ENCODE results near the gene CCNY. TPM values are rescaled to one million over a fixed set of nuclear protein-coding genes. Genes with fewer than 3 reads are reported as not detected.

Gene CCNY
- total and polyA plus RNA-seq, 12 donors: 26.0 to 99.4 (median 88.9) TPM

- Histone ChIP-seq H3K27ac (no peak overlapping the region), H3K27me3 (peaks cover 0 to 1% (median 0%) of the 10 kb centered on the region in 7 donors), H3K4me3 (no peak overlapping the region), H3K9me3 (no peaks in the 10 kb centered on the region), H3K4me1 (peaks cover 0 to 15% (median 11%) of the 10 kb centered on the region in 9 donors), H3K36me3 (peaks cover 0 to 55% (median 0%) of the 10 kb centered on the region in 9 donors)
- TF ChIP-seq, protein P1, sequence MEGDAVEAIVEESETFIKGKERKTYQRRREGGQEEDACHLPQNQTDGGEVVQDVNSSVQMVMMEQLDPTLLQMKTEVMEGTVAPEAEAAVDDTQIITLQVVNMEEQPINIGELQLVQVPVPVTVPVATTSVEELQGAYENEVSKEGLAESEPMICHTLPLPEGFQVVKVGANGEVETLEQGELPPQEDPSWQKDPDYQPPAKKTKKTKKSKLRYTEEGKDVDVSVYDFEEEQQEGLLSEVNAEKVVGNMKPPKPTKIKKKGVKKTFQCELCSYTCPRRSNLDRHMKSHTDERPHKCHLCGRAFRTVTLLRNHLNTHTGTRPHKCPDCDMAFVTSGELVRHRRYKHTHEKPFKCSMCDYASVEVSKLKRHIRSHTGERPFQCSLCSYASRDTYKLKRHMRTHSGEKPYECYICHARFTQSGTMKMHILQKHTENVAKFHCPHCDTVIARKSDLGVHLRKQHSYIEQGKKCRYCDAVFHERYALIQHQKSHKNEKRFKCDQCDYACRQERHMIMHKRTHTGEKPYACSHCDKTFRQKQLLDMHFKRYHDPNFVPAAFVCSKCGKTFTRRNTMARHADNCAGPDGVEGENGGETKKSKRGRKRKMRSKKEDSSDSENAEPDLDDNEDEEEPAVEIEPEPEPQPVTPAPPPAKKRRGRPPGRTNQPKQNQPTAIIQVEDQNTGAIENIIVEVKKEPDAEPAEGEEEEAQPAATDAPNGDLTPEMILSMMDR (IDR thresholded peaks at IDR 0.05): no peak
- DNase-seq (no peak), ATAC-seq (no peak)
- intact Hi-C loops (cut with DNase I): loop anchor here in 1 of 10 donors (10.0 kb wide), 1 partner anchor 461 kb away; no protein-coding TSS in a partner anchor
- 95 to 97% methylated on average over 9 of the region's 9 CpGs for WGBS, 2 donors
Measured at GRCh38 chr10:35575640-35576039, 239.3 kb downstream of the CCNY start.

DNA sequence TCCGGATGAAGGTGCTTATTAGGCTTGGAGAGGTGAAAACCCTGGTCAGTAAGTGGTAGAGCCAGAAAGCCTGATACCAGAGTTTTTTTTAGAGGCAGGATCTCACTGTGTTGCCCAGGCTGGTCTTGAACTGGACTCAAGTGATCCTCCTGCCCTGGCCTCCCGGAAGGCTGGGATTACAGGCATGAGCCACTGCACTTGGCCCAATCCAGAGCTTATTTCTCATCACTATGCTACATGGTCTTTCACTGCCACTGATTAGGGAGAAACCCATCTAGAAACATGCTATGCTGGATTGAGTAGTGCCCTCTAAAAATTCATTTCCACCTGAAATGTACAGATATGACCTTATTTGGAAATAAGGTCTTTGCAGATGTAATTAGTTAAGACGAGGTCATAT, 240.4 kb downstream of the CCNY start:
- 97 to 99% methylated on average over 3 of the region's 3 CpGs for WGBS, 2 donors

GRCh38 chr10:35577926-35578617, 241.8 kb downstream of the CCNY start:
- TF ChIP-seq, protein P1 (IDR thresholded peaks at IDR 0.05): no peak
- 45 to 46% methylated on average over 7 of the region's 7 CpGs for WGBS, 2 donors
- intact Hi-C loops (cut with DNase I): loop anchor here in 1 of 10 donors (10.0 kb wide), 1 partner anchor 463 kb away; no protein-coding TSS in a partner anchor
- H3K27me3 ChIP-seq: peaks cover 0 to 5% (median 0%) of the 10 kb centered on the region in 7 donors
- peaks cover 0 to 15% (median 11%) of the 10 kb centered on the region in 9 donors for H3K4me1 ChIP-seq
- no peaks in the 10 kb centered on the region for H3K9me3 ChIP-seq
- H3K36me3 ChIP-seq: peaks cover 0 to 31% (median 0%) of the 10 kb centered on the region in 9 donors
- peak in 2 of 8 donors; percentile 44 to 50 for ATAC-seq
- DNase-seq: no peak
- H3K27ac ChIP-seq: no peak overlapping the region
- no peak overlapping the region for H3K4me3 ChIP-seq

More for the DNA sequence above, 240.4 kb downstream of the CCNY start:
- peaks cover 0 to 45% (median 0%) of the 10 kb centered on the region in 9 donors for H3K36me3 ChIP-seq
- no peak for DNase-seq
- H3K4me3 ChIP-seq: no peak overlapping the region
- no peaks in the 10 kb centered on the region for H3K9me3 ChIP-seq
- TF ChIP-seq, protein P1 (IDR thresholded peaks at IDR 0.05): no peak
- H3K4me1 ChIP-seq: peaks cover 0 to 15% (median 11%) of the 10 kb centered on the region in 9 donors
- ATAC-seq: no peak
- H3K27ac ChIP-seq: no peak overlapping the region
- H3K27me3 ChIP-seq: peaks cover 0 to 5% (median 0%) of the 10 kb centered on the region in 7 donors
- intact Hi-C loops (cut with DNase I): loop anchor here in 1 of 10 donors (10.0 kb wide), 1 partner anchor 462 kb away; no protein-coding TSS in a partner anchor

DNA sequence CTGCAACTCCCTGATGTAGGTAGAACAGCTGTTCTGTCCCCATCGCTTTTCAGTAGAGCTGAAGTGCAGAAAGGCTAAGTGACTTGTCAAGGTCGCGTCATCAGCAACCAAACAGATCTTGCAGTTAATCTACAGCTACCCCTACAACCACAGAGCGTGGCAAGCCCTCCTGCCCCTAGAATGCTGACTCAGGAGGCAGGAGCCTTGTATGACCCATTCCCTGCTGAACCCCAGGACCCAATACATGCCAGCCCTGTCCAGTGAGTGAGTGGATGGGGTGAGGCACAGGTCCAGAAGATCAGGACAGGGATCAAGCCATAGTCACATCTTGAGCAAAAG, 242.3 kb downstream of the CCNY start:
- peaks cover 0 to 5% (median 0%) of the 10 kb centered on the region in 7 donors for H3K27me3 ChIP-seq
- ATAC-seq: no peak
- DNase-seq: no peak
- H3K4me3 ChIP-seq: no peak overlapping the region
- WGBS, 2 donors: 57 to 69% methylated on average over 4 of the region's 4 CpGs
- no peak overlapping the region for H3K27ac ChIP-seq
- H3K4me1 ChIP-seq: peaks cover 0 to 15% (median 11%) of the 10 kb centered on the region in 9 donors
- intact Hi-C loops (cut with DNase I): loop anchor here in 1 of 10 donors (10.0 kb wide), 1 partner anchor 464 kb away; no protein-coding TSS in a partner anchor
- TF ChIP-seq, protein P1 (IDR thresholded peaks at IDR 0.05): no peak
- peaks cover 0 to 26% (median 0%) of the 10 kb centered on the region in 9 donors for H3K36me3 ChIP-seq
- H3K9me3 ChIP-seq: no peaks in the 10 kb centered on the region
